HG02610 (cell line): ENCODE data around the gene MAP3K13.
"Not testable (repeated sequence)": the region's sequence is repeated elsewhere in the genome, so short reads cannot be mapped to it uniquely, and the experiment has no call there.

Experiments used
- ATAC-seq: cut with Tn5 transposase; IDR thresholded peaks from one replicate; pipeline ENCODE4 v1.9.1; 2021; ENCODE audit warnings: mild to moderate bottlenecking, moderate library complexity; ENCODE audit not compliant: unreplicated experiment

The MAP3K13 gene

DNA sequence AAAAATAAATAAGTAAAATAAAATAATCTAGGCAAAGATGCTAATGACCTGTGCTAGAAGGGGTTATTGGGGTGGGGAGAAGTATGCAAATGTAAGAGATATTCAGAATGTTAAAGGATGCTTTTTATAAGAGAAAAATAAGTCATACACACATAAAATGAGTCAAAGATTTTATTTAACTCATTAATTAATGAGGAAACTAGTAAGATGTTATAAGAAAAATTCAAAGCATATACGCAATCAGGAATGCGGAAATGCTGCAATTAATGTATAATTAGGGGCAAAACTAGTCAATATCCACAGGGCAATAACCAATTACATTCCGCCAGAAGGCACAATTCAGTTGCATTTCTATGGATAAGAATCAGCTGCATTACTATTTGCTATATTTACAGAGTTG is 30.1 kb downstream of the MAP3K13 start:
- no peak for ATAC-seq

DNA sequence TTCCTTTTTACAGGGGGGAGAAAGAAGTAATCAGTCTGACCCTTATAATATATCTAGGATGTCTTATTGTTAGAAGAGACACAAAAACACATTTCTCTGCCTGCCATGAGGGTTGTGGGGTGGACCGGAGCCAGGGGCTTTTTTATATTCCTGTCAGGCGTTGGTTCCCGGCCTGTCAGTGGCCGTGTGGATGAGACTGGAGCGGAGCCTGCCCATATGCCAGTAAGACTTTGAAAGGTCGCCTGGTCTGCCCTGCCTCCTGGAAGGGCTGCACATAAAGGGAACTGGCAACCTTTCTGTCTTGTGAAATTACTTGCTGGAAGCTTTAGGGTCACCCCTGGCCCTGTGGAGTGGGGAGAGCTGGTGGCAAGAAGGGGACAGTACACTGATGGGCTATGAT is 34.7 kb downstream of the MAP3K13 start:
- no peak for ATAC-seq

DNA sequence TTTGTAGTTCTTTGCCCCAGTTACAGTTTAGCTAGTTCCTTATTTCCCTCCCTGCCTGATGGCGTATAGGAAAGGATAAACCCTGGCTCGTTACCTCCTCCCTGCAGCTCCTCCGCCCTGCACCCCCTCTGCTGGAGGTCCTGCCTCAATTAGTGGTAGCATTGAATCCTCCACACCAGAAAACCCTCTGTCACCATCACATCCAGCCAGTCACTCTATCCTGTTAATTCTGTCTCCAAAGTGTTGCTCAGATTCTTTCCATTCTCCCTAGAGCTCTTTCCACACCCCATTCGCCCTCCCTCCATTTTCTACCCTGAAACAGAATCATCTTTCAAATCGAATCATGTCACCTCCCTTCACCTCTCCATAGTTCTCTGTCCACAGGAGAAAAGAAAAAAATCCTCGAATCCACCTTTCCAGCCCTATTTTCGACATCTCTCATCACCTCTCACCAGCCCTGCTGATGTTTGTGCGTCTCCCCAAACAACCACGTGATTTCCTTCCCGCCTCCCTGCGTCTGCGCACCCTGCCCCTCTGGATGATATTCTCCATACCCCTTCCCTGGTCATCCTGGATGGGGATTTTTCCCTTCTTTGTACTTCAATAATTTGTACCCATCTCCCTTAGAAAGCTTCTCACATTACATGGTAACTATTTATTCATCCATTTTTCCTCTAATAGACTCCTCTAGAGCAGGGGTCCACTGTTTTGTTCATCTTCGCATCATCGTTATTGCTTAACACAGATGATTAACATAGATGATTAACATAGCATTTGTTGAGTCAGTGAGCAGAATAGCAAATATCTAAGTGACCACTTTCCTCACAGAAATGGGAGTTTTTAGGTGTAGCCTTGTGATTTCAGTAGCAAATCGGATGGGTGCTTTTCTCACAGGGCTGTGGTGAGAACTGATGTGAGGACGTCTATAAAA is 37.1 kb downstream of the MAP3K13 start:
- ATAC-seq = no peak

DNA sequence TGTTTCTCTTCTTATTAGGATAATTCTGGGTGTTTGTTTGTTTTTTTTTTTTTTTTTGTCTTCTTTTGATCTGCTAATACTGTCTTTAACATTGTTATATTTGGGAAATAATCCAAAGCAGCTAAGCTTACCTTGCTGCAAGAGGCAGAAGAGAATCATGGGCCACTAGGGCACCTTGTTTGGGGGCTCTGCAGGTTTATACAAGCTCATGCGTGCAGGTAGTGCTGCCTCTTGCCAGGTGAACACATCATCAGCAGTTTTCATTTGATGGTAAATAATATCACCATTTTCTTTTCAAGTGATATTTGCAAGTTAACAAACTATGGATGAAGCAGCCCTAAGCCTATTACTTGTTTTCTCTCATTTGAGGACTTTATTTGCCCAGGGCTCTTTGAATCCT is 37.9 kb downstream of the MAP3K13 start:
- no peak for ATAC-seq

DNA sequence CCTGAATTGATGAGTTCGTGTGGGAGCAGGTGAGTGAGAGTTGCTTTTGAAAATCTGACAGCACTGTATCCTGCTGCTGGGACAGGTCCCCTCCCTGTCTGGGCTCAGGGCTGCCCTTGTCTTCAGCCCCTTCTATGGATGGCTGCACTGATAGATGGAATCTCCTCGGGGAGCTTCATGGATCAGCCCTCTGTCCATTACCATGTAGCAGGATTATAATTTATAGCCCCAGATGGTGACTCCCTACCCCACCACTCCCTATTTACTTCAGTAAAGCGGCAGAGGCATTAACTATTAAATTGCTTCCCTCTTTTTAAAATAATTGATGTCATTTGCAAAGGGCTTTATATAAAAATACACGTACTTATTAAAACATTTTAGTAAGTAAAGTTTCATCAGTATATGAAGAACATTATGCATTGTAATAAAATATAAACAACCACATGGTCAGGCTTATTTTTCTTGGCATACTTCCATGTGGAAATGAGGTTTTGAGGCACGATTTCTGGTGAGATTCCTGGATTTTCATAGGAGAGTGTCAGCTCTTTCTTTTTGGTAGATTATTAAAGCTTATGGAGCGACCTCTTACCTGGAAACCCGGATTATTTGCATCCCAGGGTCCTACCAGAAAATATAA is 38.5 kb downstream of the MAP3K13 start:
- no peak for ATAC-seq

DNA sequence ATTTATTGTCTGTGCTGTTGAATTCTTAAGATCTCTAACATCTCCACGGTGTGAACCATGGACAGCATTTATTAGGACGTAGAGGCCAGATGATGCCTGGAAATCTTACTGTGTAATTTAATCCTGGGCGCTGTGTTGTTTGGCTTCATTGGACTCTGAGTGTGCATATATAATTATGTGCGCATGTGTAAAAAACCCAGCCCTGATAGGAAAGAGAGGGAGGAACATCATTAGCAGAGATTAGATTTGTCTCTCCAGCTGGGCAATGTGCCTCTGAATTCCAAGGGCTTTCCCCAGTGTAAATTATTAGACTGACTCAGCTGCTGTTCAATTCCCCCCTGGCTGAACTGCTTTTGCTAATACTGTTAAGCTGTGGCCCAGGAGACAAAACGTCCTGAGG is 39.6 kb downstream of the MAP3K13 start:
- no peak for ATAC-seq

DNA sequence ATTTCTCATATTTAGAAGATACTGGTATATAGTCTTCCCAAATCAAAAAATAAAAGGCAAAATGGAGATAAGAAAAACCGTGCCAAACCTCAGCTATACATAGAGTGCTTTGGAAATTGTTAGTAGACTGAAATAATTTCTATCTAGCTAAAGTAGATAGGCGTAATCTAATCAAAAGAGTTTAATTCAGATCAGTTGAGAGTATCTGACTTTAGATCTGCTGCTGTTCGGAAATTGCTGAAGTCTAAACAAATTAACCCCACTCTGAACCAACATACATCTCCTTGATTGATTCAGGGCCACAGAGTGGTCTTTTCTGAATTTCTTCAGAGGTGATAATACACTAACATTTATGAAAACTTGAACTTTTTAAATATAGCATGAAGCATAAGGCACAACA is 40.1 kb downstream of the MAP3K13 start:
- no peak for ATAC-seq

DNA sequence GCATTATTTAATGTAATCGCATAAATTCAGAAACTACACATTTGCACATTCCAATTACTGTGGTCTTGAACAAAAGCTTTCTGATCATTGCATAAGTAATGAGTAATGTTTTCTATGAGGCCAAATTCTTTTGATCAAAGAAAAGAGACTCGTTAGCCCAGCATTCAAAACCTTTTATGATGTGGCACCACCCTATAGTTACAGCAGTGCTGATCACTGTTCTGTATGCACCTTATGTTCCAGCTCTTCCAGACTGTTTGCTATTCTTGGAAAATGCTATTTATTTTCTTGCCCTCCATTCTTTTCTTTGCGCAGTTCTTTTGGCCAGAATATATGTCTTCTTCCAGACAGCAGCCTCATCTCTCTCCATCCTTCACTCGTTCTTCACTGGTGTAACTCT is 42.3 kb downstream of the MAP3K13 start:
- no peak for ATAC-seq

DNA sequence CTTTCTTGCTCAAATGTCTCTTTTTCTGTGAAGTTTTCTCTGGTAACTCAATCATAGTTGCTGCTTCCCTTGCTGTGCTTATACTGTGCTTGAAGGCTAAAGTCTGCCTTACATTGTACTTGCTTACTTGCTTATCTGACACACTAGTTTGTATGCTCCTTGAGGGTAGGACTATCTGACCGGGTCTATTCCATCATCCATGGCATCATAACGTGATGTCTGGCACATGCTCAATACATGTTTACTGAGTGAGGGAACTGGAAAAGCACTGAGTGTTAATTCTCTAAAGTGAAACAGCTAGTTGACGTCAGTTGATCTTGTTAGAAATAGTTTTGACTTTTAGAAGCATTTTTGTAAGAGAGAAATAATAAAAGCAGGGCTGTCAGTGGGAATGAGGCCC is 42.7 kb downstream of the MAP3K13 start:
- no peak for ATAC-seq

DNA sequence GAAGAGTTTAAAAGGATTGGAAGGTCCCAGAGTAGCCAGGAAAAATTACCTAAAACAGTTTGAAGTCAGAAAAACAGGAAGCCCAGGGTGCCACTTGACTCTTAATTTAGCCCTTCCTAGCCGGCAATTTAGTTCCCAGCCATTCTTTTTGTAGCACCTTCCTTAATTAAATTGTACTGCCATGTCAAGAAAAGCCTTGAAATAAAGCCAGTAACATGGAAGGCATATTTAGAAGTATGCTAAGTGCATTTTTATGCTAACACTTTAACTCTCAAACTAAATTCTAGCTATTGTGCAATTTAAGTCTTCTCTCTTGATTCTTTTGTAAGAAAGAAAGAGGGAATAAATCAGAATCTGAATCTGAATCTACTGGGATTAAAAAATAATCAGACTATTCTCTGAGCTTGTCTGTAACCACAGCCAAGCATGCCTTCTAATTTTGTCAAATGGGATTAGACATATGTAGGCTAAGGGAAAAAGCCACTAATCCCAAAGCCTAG is 43.2 kb downstream of the MAP3K13 start:
- no peak for ATAC-seq

DNA sequence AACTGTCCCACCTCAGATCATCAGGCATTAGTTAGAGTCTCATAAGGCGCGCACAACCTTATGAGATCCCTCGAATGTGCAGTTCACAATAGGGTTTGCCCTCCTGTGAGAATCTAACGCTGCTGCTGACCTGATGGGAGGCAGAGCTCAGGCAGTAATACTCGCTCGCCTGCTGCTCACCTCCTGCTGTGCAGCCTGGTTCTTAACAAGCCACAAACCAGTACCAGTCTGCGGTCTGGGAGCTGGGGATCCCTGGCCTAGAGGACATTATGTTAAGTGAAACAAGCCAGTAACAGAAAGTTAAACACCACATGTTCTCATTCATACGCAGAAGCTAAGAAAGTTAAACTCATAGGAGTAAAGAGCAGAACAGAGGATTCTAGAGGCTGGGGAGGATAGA is 47.0 kb downstream of the MAP3K13 start:
- ATAC-seq = no peak

DNA sequence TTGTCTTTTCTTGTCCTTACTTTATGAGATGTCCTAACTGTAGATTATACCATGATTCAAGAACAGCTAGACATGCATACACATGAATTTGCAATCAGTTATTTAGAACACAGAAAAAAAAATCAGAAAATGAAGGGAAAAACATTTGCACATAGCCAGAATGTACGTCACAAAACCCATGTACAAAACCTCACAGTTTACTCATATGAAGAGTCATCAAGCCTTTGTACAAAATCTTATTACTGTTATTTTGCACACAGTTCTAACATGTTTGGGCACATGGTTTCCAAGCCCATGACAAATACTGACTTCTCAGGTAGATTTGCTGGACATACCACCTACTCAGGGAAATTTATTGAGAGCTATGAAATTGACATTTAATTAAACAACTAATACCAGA is 48.2 kb downstream of the MAP3K13 start:
- ATAC-seq = no peak

DNA sequence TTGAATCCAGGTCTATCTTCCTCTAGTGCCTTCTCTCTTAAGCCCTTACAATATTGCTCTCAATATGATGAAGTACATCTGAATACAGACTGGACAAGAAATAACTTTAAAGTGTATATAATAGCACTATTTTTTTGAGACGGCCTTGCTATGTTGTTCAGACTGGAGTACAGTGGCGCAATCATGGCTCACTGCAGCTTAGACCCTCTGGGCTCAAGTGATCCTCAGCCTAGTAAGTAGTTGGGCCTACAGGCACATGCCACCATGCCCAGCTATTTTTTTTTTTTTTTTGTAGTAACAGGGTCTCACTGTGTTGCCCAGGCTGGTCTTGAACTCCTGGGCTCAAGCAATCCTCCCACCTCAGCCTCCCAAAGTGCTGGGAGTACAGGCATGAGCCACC is 53.6 kb downstream of the MAP3K13 start:
- ATAC-seq = no peak

DNA sequence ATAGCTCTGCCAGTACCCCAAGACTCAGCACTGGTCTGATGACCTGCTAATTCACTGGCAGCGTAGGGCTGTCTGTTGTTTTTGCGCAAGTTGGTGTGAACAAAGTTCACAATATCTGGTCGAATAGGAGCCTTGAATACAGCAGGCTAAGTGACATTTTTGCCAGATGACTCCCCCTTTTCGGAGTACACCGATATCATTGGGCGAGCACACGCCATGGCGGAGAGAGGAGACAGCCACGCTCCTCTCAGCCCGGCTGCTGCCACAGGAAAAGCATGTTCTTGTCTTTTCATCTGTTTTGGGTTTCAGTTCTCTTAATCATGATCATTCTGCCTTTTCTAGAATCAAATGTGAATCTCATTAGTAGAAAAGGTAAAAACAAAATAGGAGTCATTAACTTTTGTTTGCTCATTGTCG is 55.6 kb downstream of the MAP3K13 start:
- ATAC-seq = not testable (repeated sequence)

DNA sequence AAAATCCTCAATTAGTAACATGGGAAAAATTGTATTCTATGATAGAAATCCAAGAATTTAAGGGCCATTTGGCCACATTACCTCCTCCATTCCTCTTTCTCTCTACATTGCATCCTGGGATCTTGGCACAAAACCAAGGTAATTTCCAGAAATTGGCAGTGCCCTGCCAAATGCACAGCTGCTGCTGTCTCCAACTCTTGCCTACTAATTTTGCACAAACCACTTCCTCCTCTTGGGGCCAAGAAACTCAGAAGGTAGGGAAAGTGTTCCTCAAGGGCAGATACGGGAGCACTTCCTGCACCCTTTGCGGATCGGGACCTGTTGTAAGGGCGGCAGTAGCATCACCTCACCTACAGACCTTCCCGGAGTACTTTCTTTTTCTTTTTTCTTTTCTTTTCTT is 57.8 kb downstream of the MAP3K13 start:
- ATAC-seq = no peak

DNA sequence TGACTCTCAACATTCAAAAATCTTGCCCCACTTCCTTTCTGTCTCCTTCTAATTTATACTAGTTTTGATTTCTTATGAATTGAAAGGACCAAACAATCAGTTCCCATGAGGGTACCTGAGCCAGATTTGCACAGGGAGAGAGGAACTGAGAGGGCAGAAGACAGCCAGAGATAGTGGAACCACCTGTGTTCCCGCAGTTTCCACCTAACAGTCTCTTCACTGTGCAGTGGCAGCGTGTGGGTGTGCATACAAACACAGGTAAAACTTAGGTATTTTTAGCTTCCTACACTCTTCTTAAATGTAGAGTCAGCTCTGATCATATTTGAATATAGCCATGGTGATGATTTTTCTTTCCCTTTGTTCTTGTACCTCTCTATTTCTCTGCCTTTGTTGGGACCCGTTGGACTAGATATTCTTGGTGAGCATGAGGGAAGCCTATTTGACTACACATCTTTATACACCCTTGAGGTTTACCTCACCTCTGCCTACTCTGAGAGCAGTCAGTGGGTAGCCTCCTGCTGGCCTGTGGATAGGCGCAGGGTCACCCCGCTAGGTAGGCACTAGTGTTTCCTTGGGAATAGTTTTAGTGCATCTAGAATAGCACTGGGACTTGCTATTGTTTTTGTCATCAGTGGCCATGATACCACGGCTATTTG is 58.8 kb downstream of the MAP3K13 start:
- ATAC-seq = peak; percentile 66

DNA sequence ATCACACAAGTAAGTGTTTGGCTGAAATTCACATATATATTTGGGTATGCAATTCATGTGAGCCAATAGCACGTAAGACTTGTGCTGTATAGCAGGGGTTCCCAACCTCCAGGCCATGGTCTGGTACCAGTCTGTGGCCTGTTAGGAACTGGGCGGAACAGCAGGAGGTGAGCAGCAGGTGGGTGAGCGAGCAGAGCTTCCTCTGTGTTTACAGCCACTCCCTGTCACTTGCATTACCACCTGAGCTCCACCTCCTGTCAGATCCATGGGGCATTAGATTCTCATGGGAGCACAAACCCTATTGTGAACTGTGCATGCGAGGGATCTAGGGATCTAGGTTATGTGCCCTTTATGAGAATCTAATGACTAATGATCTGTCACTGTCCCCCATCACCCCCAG is 59.7 kb downstream of the MAP3K13 start:
- ATAC-seq = no peak

DNA sequence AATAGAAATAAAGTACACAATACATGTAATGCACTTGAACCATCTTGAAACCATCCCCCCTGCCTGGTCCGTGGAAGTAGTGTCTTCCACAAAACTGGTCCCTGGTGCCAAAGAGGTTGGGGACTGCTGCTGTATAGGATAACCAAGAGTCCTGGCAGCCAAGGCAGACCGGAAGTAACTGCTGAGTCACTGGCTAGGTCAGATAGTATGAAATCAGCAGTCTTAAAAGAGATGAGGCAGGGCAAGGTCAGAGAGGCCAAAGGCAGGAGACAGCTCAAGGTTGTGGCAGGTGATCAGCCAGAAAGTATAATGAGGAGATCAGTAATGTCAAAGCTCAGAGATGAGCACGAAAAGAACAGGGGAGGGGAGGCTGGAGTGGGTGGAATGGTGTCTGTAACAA is 60.2 kb downstream of the MAP3K13 start:
- ATAC-seq = no peak

DNA sequence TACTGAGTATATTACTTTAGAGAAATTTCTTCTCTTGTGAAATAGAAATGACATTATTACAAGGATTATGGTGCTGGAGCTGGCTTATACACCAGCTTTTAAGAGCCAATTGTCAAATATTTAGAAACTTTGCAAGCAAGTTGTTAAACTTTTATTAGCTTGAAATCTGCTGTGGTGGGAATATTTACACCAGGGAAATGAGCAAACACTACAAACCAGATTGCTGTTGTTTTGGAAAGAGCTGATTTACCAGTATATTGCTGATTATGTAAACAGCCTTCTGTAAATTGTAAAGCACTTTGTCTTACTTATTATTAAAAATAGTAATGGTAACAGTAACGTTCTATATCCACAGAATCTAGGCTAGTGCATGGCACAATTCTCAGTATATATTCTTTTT is 61.5 kb downstream of the MAP3K13 start:
- ATAC-seq = no peak

DNA sequence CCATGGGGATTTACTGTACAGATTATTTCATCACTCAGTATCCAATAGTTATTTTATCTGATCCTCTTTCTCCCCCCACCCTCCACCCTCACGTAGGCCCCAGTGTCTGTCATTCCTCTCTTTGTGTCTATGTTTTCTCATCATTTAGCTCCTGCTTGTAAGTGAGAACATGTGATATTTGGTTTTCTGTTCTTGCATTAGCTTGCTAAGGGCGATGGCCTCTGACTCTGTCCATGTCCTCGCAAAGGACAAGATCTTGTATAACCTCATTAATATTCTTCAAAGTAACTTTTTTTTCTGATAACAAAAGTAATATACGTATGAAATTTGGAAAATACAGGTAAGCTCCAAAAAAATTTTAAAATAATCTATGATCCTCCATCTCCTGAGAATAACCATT is 67.4 kb downstream of the MAP3K13 start:
- ATAC-seq = no peak

DNA sequence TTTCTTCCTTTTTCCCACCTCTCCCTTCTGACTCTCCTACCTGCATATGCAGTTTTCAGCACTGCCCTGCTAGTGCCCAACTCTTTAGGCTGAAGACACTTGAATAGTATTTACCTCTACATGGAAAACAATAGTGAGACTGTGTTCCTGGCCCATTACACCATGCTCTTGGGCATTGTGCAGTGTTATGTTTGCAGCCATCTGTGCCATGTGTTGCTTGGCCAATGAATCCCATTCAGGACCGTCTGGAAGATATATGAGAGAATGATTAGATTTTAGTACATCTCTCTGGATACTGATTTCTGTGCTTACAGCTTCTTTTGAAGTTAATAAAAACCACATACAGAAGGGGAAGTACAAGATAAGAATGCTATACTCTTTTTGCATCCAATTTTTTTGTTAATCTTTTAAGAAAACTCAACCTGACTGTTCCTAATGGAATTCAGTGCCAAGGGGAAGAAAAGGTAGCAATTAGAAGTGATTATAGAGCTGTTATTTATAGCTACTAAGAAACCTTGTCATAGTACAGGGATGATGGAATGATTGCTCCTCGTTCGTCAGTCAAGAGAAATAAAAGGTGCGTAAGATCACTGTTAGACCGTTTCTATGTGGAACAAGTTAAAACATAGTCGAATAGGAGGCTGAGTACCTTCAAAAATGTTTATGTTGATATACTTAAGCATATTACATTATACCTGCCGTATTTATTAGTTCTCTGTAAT is 77.0 kb downstream of the MAP3K13 start:
- ATAC-seq = no peak
